NCI-H524 treated with DMSO at 0.1 percent for 48 hours (cell line): ENCODE data around the gene MPP7.
"Not testable (repeated sequence)": the region's sequence is repeated elsewhere in the genome, so short reads cannot be mapped to it uniquely, and the experiment has no call there.

Source experiments
- DNase-seq: peaks from one replicate; lab custom pipeline; 2025; lab: John Stamatoyannopoulos, UW

Gene MPP7

GRCh38 chr10:28302638-28303488, at the start of gene MPP7:
Gene MPP7, minus strand, starts transcription at chr10:28303064. Its CDS starts 64,460 bp downstream, at chr10:28238604.
- DNase-seq: peak; percentile 72

DNA sequence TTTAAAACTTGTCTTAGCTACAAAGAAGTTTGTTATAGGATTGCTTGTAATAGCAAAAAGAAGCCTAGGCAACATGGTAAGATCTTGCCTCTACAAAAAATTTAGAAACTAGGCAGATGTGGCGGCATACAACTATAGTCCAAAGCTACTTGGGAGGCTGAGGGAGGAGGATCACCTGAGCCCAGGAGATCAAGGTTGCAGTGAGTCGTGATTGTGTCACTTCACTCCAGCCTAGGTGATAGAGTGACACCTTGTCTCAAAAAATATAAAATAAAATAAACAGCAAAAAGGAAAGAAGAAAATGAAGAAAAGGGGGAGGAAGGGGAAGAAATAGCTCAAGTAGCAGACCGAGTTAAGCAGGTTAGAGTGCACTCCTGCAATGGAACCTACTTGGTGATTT, 47.0 kb upstream of the MPP7 start:
- DNase-seq: no peak

GRCh38 chr10:28343987-28344895, 41.4 kb upstream of the MPP7 start:
- DNase-seq: no peak

DNA sequence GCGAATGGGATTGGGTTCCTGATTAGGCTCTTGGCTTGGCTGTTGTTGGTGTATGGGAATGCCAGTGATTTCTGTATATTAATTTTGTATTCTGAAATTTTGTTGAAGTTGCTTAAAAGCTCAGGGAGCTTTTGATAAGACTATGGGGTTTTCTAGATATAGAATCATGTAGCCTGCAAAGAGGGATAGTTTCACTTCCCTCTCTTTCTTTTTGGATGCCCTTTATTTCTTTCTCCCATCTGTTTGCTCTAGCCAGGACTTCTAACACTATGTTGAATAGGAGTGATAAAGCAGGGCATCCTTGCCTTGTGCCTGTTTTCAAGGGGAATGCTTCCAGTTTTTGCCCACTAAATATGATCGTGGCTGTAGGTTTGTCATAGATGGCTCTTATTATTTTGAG, 40.4 kb upstream of the MPP7 start:
- no peak for DNase-seq

DNA sequence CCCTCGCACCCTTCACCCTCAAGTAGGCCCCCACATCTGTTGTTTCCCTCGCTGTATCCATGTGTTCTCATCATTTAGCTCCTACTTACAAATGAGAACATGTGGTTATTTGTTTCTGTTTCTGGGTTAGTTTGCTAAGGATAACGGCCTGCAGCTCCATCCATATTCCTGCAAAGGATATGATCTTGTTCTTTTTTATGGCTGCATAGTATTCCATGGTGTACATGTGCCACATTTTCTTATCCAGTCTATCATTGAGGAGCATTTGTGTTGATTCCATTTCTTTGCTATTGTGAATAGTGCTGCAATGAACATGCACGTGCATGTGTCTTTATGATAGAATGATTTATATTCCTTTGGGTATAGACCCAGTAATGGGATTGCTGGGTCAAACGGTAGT, 38.8 kb upstream of the MPP7 start:
- DNase-seq: not testable (repeated sequence)

DNA sequence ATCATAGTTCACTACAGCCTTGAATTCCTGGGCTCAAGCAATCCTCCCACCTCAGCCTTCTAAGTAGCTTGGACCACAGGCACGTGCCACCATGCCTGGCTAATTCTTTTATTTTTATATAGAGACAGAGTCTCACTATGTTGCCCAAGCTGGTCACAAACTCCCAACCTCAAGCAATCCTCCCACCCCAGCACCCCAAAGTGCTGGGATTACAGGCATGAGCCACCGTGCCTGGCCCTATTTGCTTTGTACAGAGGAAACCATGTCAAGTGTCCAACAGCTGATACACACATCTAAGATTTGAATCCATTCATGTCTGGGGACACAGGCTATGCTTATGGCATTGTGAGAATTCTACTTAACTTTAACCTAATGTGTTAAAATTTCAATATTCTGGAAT, 29.9 kb upstream of the MPP7 start:
- DNase-seq: no peak

DNA sequence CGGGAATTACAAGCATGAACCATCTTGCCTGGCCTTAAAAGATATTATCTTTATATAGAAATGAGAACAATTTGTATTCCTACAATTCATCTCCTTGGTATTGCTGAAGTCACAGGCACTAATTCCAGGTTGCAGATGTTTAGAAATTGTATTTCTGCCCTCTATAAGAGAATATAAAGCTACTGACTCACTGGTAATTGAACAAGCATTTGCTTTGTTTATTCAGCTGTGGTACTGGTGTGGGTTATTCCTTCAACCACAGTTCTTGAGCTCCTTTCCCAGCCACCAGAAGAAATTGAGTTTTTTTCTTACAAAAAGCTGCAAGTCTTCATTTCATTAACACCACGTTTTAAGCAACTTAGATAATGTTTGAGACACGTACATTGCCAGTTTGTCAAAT, 29.0 kb upstream of the MPP7 start:
- no peak for DNase-seq

- no peak for DNase-seq
Observed at GRCh38 chr10:28331066-28331465, 28.2 kb upstream of the MPP7 start.

GRCh38 chr10:28328346-28328745, 25.5 kb upstream of the MPP7 start:
- DNase-seq: no peak

DNA sequence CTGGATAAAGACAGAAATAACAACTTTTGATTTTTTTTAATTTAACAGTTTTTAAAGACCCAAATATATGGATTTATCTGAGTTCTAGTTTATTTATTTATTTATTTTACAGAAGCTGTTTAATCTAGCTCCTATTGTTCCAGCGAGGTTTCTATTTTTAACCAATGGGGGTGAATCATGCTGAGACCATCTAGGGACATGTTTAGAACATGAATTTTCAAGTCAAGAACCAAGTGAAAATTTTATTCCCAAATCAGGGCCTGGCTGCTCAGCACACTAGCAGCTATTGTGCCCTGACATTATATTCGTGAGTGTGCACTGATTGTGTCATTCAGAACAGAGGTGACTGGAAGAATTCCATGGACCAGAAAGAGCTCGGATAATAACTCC, 24.6 kb upstream of the MPP7 start:
- DNase-seq: no peak

- no peak for DNase-seq
Observed at GRCh38 chr10:28326516-28327490, 23.9 kb upstream of the MPP7 start.

- no peak for DNase-seq
Observed at GRCh38 chr10:28320799-28321198, 17.9 kb upstream of the MPP7 start.

GRCh38 chr10:28320090-28320489, 17.2 kb upstream of the MPP7 start:
- DNase-seq: no peak

GRCh38 chr10:28319061-28319460, 16.2 kb upstream of the MPP7 start:
- not testable (repeated sequence) for DNase-seq

DNA sequence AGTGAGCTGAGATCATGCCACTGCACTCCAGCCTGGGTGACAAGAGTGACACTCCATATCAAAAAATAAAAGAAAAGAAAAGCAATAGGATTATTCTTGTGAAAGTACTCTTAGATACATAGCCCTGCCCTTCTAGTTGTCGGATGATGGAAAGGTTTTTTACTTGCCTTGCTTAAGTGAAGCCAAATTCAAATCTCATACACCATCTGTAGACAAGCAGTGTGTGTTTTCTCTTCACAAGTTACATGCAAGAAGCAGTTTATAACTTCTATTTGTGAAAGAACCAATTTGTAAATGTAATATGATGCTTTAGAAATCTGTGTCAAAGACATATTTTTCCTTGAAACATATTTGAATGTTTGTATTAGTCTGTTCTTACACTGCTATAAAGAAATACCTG, 15.8 kb upstream of the MPP7 start:
- DNase-seq: no peak

DNA sequence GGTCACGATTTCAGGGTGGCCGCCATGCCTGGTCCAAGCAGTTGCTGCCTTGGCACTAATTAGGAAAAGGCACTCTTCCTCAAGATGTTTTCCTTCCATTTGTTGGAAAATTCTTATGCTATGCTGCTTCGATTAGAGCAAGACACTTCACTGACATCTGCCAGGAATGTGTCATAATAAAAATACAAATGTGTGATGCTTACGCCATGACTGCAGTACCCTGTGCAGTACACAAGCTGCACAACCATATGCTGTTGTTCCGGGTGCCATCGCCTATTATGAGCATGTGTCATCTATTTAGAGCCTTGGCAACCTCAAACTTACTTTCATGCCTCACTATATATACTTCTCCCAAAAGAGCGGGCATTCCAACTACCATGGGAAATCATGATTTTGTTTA, 14.9 kb upstream of the MPP7 start:
- peak; percentile 38 for DNase-seq

DNA sequence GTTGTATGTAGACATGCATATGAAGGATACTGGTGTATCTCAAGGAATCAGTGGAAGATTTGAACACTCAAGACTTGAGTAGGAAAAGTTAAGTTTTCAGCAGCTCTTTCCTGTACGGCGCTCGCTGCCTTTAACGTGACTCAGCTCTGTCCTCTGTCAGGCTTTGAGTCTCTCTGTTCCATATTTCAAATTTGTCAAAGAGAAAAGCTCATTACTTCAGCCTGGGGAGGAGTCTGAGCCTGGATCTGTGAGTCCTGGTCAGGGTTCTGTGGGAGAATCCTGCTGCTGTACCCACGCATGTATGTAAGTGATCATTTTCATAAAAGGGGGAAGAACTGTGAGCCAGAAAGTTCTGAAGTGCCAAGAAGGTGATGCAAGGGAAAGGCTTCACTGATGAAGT, 13.8 kb upstream of the MPP7 start:
- DNase-seq: no peak

DNA sequence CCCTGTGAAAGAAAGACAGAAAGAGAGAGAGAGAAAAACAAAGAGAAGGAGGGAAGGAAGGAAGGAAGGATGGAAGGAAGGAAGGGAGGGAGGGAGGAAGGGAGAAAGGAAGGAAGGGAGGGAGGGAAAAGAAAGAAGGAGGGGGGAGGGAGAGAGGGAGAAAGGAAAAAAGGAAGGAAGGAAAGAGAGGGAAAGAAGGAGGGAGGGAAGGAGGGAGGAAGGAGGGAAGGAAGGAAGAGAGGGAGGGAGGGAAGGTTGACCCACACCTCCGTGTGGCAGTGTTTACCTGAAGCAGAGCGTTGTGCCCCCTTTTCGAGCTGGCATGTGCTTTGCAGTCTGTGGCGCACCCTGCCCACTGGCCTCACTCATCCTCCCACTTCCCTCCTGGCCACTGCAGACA, 12.3 kb upstream of the MPP7 start:
- no peak for DNase-seq

DNA sequence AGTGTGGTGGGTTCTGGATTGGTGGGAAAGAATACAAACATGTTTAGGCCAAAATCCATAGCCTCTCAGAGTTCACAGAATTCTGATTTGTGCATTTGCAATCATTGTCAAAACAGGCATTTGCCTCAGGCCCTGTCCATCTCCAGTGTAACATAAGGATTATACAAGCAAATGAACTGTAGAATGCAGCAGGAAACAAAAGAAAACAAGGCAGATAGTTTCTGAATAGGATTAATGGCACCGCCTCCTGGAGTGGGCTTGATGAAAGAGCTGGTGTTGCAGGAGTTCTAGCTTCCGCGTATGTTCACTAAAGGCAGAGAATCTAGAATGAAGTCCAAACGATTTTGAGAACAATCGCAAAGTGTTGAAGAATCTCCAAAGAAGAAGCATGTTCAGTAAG, 11.3 kb upstream of the MPP7 start:
- DNase-seq: no peak

GRCh38 chr10:28312572-28312971, 9.7 kb upstream of the MPP7 start:
- DNase-seq: no peak

GRCh38 chr10:28311104-28311503, 8.2 kb upstream of the MPP7 start:
- no peak for DNase-seq

DNA sequence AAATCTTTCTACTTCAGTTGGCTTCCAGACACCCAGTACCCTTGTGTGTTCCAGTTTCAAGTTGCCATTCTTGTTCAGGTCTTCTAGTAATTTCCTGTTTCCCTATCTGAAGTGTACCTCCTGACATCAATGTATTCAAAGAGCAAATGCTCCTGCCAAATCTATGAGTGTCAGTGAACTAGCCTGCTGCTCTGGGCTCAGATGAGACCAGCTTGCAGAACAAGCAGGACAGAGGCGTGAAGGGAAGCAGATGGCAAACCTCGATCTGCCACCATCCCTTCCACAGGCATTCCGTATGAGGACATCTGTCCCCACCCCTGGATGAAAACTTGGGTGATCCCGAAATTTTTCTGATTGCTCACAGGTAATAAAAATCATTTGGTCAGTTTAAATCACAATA, 4.4 kb upstream of the MPP7 start:
- no peak for DNase-seq
